Thymus (tissue), 11 donors: ENCODE measurements around the gene KIF17. TPM values are rescaled to one million over a fixed set of nuclear protein-coding genes. Genes with fewer than 3 reads are reported as not detected.

Experiments used
- DNase-seq, 9 donors: peaks; one replicate each; pipeline ENCODE4 v3.0.0-alpha.2; 2013; ENCODE audit warnings: low spot score in 9 of 9, low read depth in 6 of 9, missing footprints in 1 of 9
- H3K27ac ChIP-seq, 2 donors: one replicate each; pipeline ENCODE4 v1.5.1; 2013; ENCODE audit warnings: control low read depth in 1 of 2, low read depth in 1 of 2, low read length in 1 of 2, mild to moderate bottlenecking in 1 of 2, moderate library complexity in 1 of 2
- H3K27me3 ChIP-seq, 2 donors: one replicate each; pipeline ENCODE4 v1.5.1; 2013; ENCODE audit warnings: low read length in 1 of 2; ENCODE audit not compliant: control insufficient read depth in 2 of 2, insufficient read depth in 1 of 2
- H3K36me3 ChIP-seq, 2 donors: one replicate each; pipeline ENCODE4 v1.5.1; 2013; ENCODE audit warnings: low read length in 1 of 2, mild to moderate bottlenecking in 1 of 2, moderate library complexity in 1 of 2; ENCODE audit not compliant: control insufficient read depth in 2 of 2, insufficient read depth in 2 of 2
- H3K4me1 ChIP-seq, 2 donors: one replicate each; pipeline ENCODE4 v1.5.1; 2013; ENCODE audit warnings: low read length in 2 of 2; ENCODE audit not compliant: control insufficient read depth in 2 of 2, insufficient read depth in 2 of 2
- H3K4me3 ChIP-seq, 2 donors: one replicate each; pipeline ENCODE4 v1.5.1; 2013; ENCODE audit warnings: low read length in 2 of 2, control low read depth in 1 of 2, mild to moderate bottlenecking in 1 of 2
- H3K9me3 ChIP-seq, 2 donors: one replicate each; pipeline ENCODE4 v1.5.1; 2013; ENCODE audit warnings: low read length in 1 of 2, mild to moderate bottlenecking in 1 of 2; ENCODE audit not compliant: control insufficient read depth in 2 of 2, insufficient read depth in 1 of 2
- WGBS: extraction: QIAGEN DNeasy Blood & Tissue Kit; methylation state at CpG from one replicate; pipeline ENCODE4 v1.1.7; 2013; 5-methylcytosine and 5-hydroxymethylcytosine counted together
- polyA plus RNA-seq: library from polyadenylated mRNA; stranded (reverse); fragments of 200-250 nt; gene quantifications from one replicate; pipeline ENCODE4 v1.2.3, GENCODE V29; 2013
- total RNA-seq: library from RNA; stranded (reverse); fragments of 120-200 nt; gene quantifications from one replicate; pipeline ENCODE4 v1.2.4, GENCODE V29; 2013
- donor health status: healthy.

The KIF17 gene
- total and polyA plus RNA-seq, 2 donors, result 0.85 to 1.0 TPM

DNA sequence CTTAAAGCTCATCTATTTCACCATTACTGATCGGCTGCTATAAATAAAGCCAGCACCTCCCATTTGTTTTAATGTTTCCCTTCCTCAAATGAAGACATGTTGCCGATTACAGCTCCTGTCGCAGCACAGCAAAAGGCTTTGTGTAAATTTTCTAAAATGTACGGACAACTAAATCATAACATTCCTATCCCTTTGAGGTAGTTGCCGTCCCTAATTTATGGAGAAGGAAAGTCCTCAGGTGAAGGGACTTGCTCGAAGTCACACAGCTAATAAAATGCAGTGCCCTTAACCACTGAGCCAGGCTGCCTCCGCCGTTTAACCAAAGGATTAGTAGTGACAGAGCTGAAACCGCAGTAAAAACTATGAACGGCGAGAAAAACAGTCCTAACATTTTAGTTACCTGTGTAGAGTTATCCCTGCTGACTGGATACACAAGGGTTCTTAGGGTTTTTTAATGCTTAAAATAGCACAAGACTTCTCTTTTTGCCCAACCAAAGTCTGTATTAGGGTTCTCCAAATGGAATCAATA lies 83.7 kb downstream of the KIF17 start:
- Histone ChIP-seq H3K36me3 (peaks cover 4 to 12% of the 10 kb centered on the region in 2 donors), H3K27ac (peak overlapping the region in 1 of 2 donors; percentile 50), H3K4me1 (peaks cover 9 to 13% of the 10 kb centered on the region in 2 donors), H3K9me3 (peaks cover 0 to 3% of the 10 kb centered on the region in 2 donors), H3K27me3 (peaks cover 0 to 4% of the 10 kb centered on the region in 2 donors), H3K4me3 (peak overlapping the region; percentile 52 to 97)
- DNase-seq, result peak in 2 of 9 donors; percentile 18 to 22
- 1% methylated on average over 11 of the region's 11 CpGs for WGBS

DNA sequence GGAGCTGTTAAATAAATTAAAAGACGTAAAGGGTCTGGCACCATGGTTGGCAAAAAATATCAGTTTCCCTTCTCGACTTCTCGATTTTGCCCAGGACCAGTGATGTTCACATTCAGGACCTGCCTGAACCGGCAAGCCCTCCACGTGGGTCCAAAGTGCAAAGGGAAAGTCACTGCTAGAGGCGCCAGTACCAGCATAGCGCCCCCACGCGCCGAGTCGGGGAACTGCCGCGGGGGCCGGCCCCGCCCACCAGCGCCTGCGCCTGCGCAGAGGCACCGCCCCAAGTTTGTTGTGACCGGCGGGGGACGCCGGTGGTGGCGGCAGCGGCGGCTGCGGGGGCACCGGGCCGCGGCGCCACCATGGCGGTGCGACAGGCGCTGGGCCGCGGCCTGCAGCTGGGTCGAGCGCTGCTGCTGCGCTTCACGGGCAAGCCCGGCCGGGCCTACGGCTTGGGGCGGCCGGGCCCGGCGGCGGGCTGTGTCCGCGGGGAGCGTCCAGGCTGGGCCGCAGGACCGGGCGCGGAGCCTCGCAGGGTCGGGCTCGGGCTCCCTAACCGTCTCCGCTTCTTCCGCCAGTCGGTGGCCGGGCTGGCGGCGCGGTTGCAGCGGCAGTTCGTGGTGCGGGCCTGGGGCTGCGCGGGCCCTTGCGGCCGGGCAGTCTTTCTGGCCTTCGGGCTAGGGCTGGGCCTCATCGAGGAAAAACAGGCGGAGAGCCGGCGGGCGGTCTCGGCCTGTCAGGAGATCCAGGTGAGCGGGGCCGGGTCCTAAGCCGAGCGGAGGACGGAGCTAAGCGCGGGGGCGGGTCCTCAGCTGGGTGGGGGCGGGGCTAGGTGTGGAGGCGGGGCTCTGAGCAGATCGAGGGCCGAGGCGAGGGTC lies 84.4 kb downstream of the KIF17 start, which contains the start of gene PINK1:
Gene PINK1, plus strand, starts transcription at position 269 of the 875 bp plus-strand sequence. Its CDS starts 91 bp downstream, at position 360.
- peak; percentile 14 to 79 (median 54) for DNase-seq
- WGBS, result 2% methylated on average over 93 of the region's 93 CpGs
- H3K36me3 ChIP-seq, result peaks cover 0 to 8% of the 10 kb centered on the region in 2 donors
- peaks cover 0 to 3% of the 10 kb centered on the region in 2 donors for H3K9me3 ChIP-seq
- peak within 1 kb of the TSS; percentile 50 to 92 for H3K27ac ChIP-seq
- H3K4me3 ChIP-seq, result peak within 1 kb of the TSS; percentile 52 to 97
- peaks cover 0 to 4% of the 10 kb centered on the region in 2 donors for H3K27me3 ChIP-seq
- peaks cover 9 to 13% of the 10 kb centered on the region in 2 donors for H3K4me1 ChIP-seq

DNA sequence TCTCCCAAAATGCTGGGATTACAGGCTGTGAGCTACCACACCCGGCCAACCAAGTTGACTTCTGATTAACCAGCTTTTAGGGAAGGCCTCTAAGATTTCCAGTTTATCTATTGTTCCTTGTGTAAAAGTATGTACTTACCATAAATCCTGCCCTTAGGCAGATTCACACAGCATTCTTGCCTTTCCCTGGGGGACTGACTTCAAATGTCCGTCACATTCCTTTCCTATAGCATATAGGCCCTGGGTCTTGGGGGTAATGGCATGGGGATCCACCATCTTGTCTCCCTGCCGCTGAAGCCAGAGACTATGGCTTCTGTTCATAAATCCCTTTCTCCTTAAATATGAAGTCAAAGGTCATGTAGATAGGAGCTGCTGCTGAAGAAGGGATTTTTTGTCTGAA lies 85.4 kb downstream of the KIF17 start:
- DNase-seq, result no peak
- H3K27ac ChIP-seq, result no peak overlapping the region
- H3K4me1 ChIP-seq, result peaks cover 9 to 13% of the 10 kb centered on the region in 2 donors
- H3K36me3 ChIP-seq, result no peaks in the 10 kb centered on the region
- peaks cover 0 to 3% of the 10 kb centered on the region in 2 donors for H3K9me3 ChIP-seq
- 97% methylated on average over 3 of the region's 3 CpGs for WGBS
- H3K4me3 ChIP-seq, result no peak overlapping the region
- H3K27me3 ChIP-seq, result peaks cover 0 to 4% of the 10 kb centered on the region in 2 donors

DNA sequence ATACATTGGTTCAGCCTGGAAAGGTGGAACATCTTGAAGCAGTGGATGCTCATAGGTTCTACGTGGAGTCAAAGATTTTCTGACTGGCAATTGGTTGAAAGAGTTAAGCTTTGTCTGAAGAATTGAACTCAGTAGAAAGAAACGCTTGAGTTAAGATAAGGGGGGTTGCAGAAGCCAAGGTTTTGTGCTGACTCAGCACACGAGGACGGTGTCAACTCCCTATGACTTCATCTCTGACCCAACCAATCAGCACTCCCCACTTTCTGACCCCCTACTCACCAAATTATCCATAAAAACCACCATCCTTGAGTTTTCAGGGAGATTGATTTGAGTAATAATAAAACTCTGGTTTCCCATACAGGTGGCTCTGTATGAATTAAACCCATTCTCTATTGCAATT lies 87.1 kb downstream of the KIF17 start:
- no peaks in the 10 kb centered on the region for H3K36me3 ChIP-seq
- H3K9me3 ChIP-seq, result peaks cover 0 to 3% of the 10 kb centered on the region in 2 donors
- H3K4me3 ChIP-seq, result no peak overlapping the region
- peaks cover 0 to 4% of the 10 kb centered on the region in 2 donors for H3K27me3 ChIP-seq
- 80% methylated on average over 4 of the region's 4 CpGs for WGBS
- DNase-seq, result no peak
- H3K4me1 ChIP-seq, result peaks cover 9 to 13% of the 10 kb centered on the region in 2 donors
- H3K27ac ChIP-seq, result no peak overlapping the region

DNA sequence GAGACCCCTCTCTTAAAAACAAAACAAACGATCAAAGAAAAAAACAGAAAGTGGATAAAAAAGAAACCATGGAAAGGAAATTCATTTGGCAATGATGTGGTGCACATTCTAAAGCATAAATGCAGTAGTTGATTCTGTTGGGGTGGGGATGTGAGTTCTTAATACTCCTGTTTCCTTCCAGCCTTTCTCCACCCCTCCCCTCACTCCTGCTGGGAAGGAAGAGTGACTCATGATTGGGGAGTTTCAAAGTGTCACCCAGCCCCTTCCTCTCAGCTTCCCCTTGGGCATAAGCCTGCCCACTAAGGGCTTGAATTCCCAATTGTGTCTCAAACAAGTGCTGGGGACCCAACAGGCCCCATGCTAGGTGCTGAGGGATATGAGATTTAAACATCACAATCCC lies 91.3 kb downstream of the KIF17 start:
- Histone ChIP-seq H3K9me3 (no peaks in the 10 kb centered on the region), H3K27ac (no peak overlapping the region), H3K36me3 (no peaks in the 10 kb centered on the region), H3K4me1 (no peaks in the 10 kb centered on the region), H3K27me3 (peaks cover 0 to 4% of the 10 kb centered on the region in 2 donors), H3K4me3 (no peak overlapping the region)
- 88% methylated on average over 1 of the region's 1 CpG for WGBS
- DNase-seq, result no peak

DNA sequence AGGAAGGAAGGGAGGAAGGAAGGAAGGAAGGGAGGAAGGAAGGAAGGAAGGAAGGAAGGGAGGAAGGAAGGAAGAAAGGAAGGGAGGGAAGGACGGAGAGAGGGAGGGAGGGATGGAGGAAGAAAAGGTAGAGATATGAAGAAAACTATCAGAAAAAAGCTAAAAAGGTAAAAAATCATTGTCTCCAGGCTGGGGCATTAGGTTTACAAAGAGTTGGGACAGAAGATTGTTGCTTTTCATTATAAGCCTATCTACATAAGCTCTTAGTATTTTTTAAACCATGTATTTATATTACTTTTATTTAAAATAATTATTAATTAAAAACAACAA lies 91.7 kb downstream of the KIF17 start:
- Histone ChIP-seq H3K4me3 (no peak overlapping the region), H3K27me3 (no peaks in the 10 kb centered on the region), H3K36me3 (no peaks in the 10 kb centered on the region), H3K9me3 (no peaks in the 10 kb centered on the region), H3K4me1 (no peaks in the 10 kb centered on the region), H3K27ac (no peak overlapping the region)
- WGBS, result 67% methylated on average over 1 of the region's 1 CpG
- no peak for DNase-seq

DNA sequence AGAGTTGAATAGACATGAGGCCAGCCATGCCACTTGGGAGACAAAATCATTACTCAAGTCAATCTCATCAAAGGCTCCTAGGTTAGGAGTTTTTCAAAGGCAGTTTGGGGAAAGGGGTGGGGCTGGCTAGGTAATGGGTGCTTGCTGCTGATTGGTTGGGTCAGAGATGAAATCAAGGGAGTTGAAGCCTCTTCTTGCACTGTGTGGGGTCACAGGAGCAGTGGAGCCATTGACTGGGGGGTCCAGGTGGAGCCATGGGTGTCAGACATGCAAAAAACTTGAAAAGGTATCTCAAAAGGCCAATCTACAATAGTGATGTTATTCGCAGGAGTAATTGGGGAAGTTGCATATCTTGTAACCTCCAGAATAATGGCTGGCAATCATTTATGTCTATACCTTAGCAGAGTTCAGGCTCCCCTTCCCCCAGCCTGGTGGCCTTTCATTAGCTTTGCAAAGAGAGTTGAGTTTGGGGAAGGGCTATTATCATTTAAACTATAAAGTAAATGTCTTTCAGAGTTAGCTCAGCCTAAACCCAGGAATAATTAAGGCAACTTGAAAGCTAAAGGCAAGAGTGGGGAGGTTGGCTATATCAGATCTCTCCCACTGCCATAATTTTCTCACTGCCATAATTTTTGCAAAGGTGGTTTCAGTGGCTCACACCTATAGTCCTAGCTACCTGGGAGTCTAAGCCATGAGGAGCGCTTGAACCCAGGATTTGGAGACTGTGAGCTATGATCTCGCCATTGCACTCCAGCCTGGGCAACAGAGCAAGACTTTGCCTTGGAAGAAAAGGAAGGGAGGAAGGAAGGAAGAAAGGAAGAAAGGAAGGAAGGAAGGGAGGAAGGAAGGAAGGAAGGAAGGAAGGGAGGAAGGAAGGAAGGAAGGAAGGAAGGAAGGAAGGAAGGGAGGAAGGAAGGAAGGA lies 92.4 kb downstream of the KIF17 start:
- no peaks in the 10 kb centered on the region for H3K27me3 ChIP-seq
- H3K4me3 ChIP-seq, result no peak overlapping the region
- H3K9me3 ChIP-seq, result no peaks in the 10 kb centered on the region
- H3K27ac ChIP-seq, result no peak overlapping the region
- no peak for DNase-seq
- no peaks in the 10 kb centered on the region for H3K4me1 ChIP-seq
- no peaks in the 10 kb centered on the region for H3K36me3 ChIP-seq
- WGBS, result 87% methylated on average over 3 of the region's 3 CpGs

DNA sequence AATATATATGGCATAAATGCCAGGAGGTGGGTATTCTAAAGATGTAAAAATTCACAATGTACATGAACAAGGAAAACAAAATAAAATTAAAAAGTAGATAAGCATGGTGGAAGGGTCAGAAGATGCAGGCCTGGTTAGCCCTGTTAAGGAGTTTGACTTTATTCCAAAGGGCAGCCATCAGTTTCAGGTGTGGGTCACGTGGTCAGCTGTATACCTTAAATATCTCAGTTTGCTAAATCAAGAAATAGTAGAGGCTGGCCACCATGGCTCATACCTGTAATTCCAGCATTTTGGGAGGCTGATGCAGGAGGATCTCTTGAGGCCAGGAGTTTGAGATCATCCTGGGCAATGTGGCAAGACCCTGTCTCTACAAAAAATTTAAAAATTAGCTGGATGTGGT lies 93.1 kb downstream of the KIF17 start:
- Histone ChIP-seq H3K27me3 (no peaks in the 10 kb centered on the region), H3K4me3 (no peak overlapping the region), H3K4me1 (no peaks in the 10 kb centered on the region), H3K27ac (no peak overlapping the region), H3K36me3 (no peaks in the 10 kb centered on the region), H3K9me3 (no peaks in the 10 kb centered on the region)
- no peak for DNase-seq
- WGBS, result 90% methylated on average over 1 of the region's 1 CpG
